GM15510 (cell line): ENCODE data around the gene LRRFIP1.

Experiments used
- POLR2A ChIP-seq: IDR thresholded peaks from 3 replicates; pipeline ENCODE4 v1.6.1; 2011; ENCODE audit warnings: borderline replicate concordance; ENCODE audit not compliant: insufficient read length; ENCODE audit errors: extremely low read depth

The LRRFIP1 gene

DNA sequence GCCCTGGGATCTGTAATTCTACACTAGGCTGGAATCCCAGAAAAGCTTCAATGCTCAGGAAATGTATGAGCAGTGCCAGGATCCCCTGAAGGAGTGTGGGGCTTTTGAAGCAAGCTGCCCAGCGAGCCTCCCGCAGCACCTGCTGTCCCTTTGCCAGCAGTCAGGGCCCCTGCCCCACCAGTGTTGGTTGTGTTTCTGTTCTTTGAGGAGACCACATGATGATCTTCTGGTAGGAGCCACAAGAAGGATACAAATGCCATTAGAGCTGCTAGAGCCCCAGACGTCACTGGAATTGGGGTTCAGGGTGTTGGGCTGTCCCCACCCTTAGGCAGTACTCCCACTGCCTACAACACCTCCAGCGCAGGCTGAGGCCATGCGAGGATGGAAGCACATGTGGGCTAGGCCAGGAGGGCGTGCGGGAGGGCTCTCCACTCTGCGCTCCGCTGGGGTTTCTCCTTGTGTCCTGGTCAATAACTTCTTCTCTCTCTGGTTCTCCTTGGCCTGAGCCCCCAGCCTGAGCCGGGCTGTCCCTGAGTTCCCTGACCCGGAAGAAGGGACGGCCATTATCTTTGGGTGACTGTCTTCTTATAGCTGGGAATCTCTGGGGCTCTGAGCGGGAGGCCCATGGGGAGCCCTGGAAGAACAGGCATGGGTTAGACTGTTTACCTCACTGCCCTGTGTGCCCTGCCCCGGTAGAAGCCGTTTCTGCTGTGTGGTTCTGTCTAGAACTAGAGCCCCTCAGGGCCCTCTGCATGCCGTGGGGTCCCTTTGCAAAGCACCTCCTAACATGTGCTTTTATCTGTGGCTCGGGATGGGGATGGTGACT, 73.9 kb downstream of the LRRFIP1 start:
- no peak for TF ChIP-seq POLR2A

DNA sequence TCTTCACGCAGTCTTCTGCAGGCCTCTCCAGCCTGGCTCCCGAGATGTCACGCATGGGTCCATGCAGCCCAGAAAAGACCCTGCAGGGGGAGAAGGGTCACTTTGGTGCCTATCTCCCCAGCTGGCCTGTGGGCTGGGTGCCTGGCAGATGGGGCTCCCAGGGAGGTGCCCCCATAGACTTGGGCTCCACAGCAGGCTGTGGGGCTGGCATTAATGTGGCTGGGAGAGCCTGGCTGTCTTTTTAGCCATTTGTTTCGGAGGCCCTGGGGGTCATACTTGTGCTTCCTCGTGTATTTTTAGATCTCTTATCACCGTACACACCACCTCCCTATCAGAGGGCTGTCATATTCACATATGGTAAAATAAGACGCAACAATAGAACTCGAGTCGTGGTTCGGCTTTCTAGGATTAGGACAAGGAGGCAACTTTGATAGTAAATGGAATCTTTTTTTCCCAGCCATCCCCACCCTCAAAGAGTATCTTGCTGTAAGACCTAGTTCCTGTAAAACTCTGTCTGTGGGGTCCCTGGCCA, 74.5 kb downstream of the LRRFIP1 start:
- TF ChIP-seq POLR2A: no peak

DNA sequence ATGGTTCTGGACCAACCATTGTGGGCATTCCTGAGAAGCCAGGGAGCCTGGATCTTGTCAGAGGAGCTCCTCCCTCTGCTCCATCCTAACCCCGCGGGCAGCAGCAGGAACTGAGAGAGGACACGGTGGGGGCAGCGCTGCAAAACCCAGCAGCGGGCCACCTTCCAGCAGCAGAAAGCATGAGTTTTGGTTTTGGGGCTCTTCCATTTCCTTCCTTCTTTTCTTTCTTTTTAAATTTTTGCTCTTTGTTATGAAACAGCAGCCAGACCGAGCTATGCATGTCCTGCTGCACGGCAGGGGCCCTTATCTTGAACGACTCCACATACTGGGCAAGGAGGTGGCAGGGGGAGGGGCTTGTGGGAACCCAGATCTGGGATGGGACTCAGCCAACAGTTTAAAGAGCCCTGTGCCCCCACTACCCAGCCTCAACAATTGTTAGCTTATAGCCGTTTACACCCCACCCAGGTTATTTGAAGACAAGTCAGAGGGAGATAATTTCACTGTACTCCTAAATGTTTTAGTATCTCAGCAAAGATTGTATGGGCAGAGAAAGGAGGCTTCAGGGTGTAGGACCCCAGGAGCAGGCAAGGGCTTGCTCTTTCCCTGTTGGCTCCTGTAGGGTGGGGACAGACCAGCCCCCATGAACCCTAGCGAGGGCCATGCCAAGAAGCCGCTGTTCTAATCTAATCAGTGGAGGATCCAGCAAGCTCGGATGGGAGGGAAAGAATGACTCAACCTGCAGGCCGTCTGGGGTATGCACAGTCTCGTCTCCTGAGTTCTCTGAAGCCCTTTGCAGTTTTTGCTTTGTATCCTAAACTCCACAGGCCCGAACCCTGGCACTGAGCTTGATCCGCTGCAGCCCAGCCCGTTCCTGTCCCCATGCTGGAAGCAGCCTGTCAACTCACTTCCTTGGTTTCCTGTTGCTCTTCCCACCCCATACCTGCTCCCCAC, 75.3 kb downstream of the LRRFIP1 start:
- no peak for TF ChIP-seq POLR2A

DNA sequence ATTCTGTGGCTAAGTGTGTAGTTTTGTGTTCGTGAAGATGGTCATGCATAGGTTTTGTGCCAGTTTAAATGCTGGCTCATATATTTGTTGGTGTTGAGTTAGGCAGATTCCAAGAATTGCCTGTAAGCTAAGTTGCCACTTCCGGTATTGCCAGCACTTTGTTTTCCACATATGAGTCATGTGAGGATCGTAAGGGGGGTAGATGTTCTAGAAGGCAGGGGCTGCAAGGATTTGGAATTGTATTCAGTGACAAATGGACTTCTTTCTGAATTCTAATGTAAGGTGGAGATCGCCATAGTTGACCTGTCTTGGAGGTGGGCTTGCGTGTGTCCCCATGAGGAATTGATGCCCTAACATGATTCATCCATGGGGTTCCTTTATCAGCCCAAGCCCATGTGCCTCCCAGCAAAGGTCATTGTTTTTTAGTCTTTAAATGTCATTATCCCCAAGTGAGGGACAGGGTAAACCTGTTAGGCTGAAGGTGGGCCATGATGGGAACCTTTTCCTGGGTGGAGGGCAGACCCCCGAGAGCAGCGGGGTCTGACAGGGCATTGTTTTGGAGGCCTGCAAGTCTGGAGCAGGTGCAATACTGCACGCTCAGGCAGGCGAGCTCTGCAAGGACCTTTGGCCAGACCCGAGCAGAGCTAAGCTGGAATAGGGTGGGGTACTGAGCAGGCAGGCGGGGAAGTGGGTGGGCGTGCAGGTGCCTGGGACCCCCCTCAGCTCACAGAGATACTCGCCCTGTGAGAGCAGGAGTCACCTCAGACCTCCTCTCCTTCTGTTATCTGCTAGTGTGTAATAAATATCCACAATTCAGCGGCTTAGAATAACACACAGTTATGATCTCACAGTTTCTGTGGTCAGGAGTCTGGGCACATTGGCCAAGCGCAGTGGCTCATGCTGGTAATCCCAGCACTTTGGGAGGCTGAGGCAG, 77.4 kb downstream of the LRRFIP1 start:
- no peak for TF ChIP-seq POLR2A

DNA sequence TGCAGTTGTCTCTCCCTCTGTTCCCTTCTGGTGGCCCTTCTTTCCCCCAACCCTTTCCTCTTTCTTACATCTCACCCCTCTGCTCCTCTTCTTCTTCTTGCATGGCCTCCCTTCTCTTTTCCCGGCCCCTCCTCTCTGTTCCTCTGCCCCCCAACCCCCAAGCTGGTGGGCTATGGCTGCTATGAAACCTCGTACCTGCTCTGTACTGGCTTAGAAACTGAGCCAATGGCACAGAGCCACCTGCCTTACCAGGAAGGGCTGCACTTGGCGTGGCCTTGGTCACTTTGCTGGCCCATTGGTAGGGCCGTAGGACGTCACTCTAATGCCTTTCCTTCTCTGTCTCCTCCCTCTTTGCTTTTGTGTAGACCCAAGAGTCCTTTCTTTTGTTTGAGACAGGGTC, 78.9 kb downstream of the LRRFIP1 start:
- no peak for TF ChIP-seq POLR2A

DNA sequence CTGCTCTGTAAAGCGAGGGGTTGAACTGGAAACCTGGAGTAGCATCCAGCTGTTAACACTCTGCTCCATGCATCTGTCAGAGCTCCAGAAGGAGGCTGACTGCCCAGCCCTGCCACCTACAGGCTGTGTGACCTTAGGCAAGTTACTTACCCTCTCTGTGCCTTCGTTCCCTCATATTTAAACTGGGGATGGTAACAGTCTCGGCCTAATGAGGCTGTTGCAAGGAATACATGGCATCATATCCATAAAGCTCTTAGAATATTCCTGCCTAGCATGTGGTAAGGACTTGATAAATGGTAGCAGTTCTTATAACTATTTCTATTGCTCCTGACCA, 80.6 kb downstream of the LRRFIP1 start:
- no peak for TF ChIP-seq POLR2A

DNA sequence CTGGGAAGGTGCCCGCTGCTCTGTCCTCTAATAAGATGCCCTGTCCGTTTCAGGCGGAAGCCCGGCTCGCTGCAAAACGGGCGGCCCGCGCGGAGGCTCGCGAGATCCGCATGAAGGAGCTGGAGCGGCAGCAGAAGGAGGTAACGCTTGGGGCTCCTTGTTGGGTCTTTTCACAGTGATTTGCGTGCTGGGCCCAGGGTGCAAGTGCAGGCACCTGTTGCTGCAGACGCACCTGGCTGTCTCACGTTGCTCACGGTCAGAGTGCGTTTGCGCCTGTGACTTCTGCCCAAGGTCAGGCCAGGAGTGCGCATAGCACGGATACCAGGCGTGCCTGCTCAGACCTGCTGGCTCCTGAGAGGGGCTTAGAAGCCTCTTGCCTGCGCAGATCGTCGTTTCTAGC, 81.1 kb downstream of the LRRFIP1 start:
- no peak for TF ChIP-seq POLR2A

DNA sequence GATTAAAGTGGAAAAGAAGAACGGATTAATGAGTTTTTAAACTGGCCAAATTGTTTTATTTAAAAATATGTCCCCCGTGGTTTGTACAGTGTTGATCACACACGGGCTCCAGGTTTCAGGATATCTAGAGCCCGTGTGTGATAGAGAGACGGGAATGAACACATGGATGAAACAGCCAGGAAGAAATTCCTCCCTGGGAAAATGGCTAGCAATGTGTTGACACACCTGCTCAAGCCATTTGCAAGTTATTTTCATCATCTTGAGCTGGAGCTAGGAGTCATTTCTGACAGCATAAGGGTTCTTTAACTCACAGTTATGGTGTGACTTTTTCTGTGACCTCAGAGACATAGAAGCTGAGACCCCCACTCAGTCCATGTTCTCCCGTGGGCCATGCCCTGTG, 81.6 kb downstream of the LRRFIP1 start:
- no peak for TF ChIP-seq POLR2A

DNA sequence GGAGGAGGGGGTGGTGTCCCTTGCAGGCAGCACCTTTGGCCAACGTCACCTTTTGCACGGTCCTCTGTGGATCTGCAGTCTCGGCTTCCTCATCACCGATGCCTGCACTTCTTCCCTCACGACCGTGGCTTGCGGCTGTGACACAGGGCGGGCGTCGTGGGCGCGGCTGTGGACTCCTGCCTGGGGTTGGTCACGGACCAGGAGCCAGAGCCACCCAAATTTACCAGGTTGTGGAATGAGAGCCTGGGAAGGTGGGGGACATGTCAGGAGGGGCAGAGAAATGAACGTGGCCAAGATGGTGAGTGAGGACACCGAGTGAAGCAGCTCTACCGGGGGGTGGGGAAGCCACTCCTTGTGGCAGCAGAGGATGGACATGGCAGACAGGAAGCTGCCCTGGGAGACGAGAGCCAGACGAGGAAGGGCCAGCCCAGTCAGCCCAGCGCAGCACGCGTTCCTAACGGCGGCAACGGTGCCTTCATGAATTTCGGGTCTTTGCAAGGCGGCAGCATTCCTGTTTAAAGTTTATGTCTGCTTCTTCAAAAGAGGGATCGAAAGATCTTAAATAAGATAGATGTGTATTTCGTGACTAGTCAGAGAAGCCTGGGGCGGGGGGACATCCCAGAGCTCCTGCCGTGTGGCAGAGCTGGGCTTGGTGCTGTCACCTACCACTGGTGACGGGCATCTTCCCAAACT, 84.2 kb downstream of the LRRFIP1 start:
- no peak for TF ChIP-seq POLR2A

DNA sequence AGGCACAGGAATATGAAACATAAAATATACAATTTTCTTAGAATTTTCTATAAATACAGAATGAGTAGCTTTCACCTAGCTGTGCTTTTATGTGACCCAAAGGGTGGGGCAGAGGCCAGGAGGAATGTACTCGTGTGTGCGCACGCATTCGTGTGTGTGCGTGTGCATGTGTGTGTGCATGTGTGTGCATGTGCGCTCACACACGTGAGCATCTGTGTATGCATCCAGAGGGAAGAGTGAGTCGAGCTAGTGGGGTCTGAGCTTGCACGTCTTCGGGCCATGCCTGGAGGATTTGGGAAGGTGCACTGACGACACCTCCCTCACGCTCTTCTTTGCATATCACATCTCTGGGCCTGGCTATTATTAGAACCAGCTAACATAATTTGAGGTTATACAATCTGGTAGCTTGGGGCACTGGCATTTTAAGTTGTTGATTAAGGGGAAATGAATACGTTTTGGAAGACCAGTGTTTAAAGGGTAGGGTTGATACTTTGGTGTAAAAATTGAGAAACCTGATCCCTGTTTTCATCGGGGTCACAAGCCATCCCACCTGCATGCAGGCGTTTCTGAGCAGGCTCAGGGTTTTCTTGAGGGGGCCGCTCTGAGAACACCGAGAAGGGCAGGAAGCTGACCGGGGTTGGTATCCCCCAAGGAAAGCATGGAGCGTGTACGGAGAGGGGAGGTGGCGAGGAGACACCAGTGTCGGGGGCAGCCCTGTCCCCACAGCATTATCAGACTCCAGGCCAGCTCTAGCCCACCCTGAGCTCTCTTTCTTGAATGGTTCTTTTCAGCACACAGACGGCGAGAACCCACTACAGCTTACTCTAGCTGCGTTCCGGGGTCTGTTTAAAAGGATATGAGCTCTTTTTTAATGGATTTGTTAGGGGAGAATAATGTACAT, 85.3 kb downstream of the LRRFIP1 start:
- TF ChIP-seq POLR2A: no peak

DNA sequence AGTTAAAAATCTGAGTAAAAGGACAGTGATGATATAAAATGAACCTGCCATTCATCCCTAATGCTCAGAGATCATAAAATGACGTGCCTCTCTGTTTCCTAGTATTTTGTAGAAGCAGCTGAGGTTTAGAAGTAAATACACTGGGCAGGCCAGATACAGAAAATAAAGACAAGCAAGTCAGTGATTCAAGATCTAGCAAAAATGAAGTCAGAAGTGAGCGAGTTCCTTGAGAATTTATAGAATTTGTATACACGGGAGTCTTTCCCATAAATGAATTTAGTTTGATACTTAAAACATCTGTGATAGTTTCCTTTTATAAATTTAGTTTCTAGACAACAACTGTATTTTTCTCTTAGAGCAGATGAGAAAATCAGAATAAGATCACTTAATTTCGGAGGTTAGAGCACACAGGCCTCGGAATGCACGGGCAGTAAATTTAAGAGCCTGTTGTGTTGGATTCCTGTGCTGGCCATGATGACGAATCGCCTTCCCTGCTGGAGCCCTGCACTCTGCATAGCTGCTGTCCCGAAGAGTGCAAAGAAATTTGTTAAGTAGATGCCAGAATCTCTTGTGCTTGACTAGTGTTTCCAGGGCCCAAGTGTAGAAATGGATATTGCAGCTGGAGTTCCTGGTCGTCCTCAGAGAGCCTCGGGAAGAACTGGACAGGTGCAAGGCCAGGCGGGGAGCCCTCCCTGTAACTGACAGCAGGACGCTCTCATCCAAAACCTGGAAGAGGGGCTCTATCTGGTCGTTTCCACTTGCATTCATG, 87.5 kb downstream of the LRRFIP1 start:
- no peak for TF ChIP-seq POLR2A

DNA sequence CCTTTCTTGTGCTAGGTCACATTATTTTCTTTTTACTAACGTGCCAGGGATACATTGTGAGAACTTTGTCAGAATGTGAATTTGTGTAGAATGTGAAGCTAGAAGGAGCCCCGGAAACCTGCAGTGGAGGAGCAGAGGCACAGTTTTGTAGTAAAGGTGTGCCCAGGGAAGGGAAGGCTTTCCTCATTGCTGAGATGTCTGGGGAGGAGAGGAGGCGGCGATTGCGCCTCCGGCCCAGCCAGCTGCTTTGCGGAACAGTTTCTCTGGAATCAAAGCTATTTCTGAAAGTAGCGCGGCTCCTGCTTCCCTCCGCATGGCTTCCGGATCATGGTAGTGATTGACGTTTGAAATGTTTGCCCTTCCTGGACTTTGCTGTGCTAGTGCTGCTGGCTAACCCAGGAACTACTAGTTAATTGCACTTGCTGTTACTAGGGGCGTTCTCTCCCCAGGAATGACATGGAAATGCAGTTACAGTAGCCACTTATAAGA, 88.1 kb downstream of the LRRFIP1 start:
- TF ChIP-seq POLR2A: no peak

DNA sequence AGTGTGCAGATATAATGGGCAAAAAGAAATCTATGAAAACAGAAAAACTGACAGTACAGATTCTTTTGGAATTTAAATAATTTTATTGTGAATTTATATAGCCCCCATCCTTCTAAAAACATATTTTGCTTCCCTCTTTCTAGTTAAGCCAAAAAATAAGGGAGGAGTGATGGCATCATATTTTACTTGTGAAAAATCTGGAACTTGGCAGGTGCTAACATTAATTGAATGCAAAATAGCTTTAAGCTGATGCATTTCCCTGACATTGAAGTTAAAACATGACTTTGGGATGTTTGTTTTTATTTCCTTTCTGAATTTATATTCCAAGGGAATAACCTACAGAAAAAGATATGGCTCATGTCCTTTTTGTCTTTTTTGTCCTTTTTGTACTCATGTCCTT, 88.6 kb downstream of the LRRFIP1 start:
- no peak for TF ChIP-seq POLR2A
